ENCODE measurements around the gene IER2. TPM values are rescaled to one million over a fixed set of nuclear protein-coding genes. Genes with fewer than 3 reads are reported as not detected.

Gene IER2
- total and polyA plus RNA-seq, 9 of the 15 experiments (the other 6 are each of a cell fraction or from before 2014, with no cell fraction given), result 4.5 to 205 (median 23.7) TPM

GRCh38 chr19:13154241-13154778 is 4.1 kb downstream of the IER2 start (continued):
- TF ChIP-seq MEIS2 (IDR thresholded peaks at IDR 0.05; ENCODE audit: partially characterized antibody) (no peak), DACH1 (IDR thresholded peaks at IDR 0.05; ENCODE audit: partially characterized antibody) (no peak), XRCC3 (IDR thresholded peaks at IDR 0.05) (no peak), ZNF780A (CRISPR knock-in tag; IDR thresholded peaks at IDR 0.05) (no peak), KLF6 (CRISPR knock-in tag; IDR thresholded peaks at IDR 0.05; ENCODE audit: borderline replicate concordance) (0 out of 2 replicates have a peak, but pooled peaks have one; percentile 66), ZFX (CRISPR knock-in tag; IDR thresholded peaks at IDR 0.05) (no peak), KDM4B (IDR thresholded peaks at IDR 0.05; ENCODE audit: borderline replicate concordance in 2 of 2, low read depth in 1 of 2) (no peak), ZNF224 (CRISPR knock-in tag; IDR thresholded peaks at IDR 0.05) (no peak), NFE2L1 (tag; IDR thresholded peaks at IDR 0.05; ENCODE audit: borderline replicate concordance, low read depth) (no peak), NFATC3 (IDR thresholded peaks at IDR 0.05) (no peak), PTTG1 (tag; IDR thresholded peaks at IDR 0.05; ENCODE audit: low read depth) (no peak), CC2D1A (IDR thresholded peaks at IDR 0.05) (0 out of 2 replicates have a peak, but pooled peaks have one; percentile 19), DEAF1 (CRISPR knock-in tag; IDR thresholded peaks at IDR 0.05) (no peak), CSDE1 (IDR thresholded peaks at IDR 0.05) (no peak), MAZ (CRISPR knock-in tag; conservative IDR thresholded peaks at IDR 0.05 in 1 of 2, IDR thresholded peaks at IDR 0.05 in 1 of 2) (peak in 1 of 2 experiments; percentile 84; a peak in 2 of 4 replicates), PHB (CRISPR knock-in tag; IDR thresholded peaks at IDR 0.05) (no peak), ZNF449 (CRISPR knock-in tag; IDR thresholded peaks at IDR 0.05) (no peak), NR4A1 (CRISPR knock-in tag; IDR thresholded peaks at IDR 0.05) (no peak), NR4A1 (tag; IDR thresholded peaks at IDR 0.05) (no peak), NR0B1 (IDR thresholded peaks at IDR 0.05; ENCODE audit: partially characterized antibody) (no peak), ID3 (CRISPR knock-in tag; IDR thresholded peaks at IDR 0.05) (no peak), ID3 (tag; IDR thresholded peaks at IDR 0.05) (peak; percentile 27; the same call in 1 of the 2 replicates), TFAM (CRISPR knock-in tag; conservative IDR thresholded peaks at IDR 0.05) (no peak), MTF1 (CRISPR knock-in tag; IDR thresholded peaks at IDR 0.05; ENCODE audit: borderline replicate concordance) (no peak), CBFB (CRISPR knock-in tag; IDR thresholded peaks at IDR 0.05) (no peak), NFE2 (IDR thresholded peaks at IDR 0.05; ENCODE audit: low read depth) (no peak), BDP1 (IDR thresholded peaks at IDR 0.05; ENCODE audit: insufficient read depth, insufficient read length) (no peak)
